ENCODE measurements around the gene BAG1. TPM values are rescaled to one million over a fixed set of nuclear protein-coding genes. Genes with fewer than 3 reads are reported as not detected.

Gene BAG1
- total and polyA plus RNA-seq, 7 donors: 125 to 371 (median 253) TPM

DNA sequence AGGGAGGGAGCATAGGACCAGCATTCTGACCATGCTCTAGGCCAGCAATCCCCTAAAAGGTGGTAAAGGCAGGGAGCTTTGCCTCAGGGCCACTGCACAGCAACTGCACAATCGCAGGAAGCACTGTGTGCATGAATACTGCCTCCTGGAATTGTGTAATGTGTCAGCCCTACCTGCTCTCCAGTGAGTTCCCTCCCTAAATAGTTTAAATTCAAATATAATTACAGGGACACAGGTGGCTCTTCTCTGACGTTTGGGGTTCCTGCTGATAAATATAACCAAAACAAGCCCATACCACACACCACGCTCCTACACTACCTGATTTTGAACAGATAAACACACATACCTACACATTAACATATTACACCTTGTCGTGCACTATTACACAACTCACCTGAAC is 9.0 kb downstream of the BAG1 start:
- Histone ChIP-seq H3K27ac (peak overlapping the region; percentile 47), H3K36me3 (ENCODE audit: insufficient read depth in 1 of 2, low read depth in 1 of 2) (peaks cover 33 to 95% of the 10 kb centered on the region in 2 donors), H3K27me3 (ENCODE audit: insufficient read depth in 3 of 3, low read length in 2 of 3) (no peaks in the 10 kb centered on the region), H3K4me1 (peaks cover 24% of the 10 kb centered on the region), H3K4me3 (no peak overlapping the region), H3K9me3 (no peaks in the 10 kb centered on the region)
- no peak for ATAC-seq
- no peak for DNase-seq
- intact Hi-C loops (cut with DNase I): no loop called here
- TF ChIP-seq, protein P1, sequence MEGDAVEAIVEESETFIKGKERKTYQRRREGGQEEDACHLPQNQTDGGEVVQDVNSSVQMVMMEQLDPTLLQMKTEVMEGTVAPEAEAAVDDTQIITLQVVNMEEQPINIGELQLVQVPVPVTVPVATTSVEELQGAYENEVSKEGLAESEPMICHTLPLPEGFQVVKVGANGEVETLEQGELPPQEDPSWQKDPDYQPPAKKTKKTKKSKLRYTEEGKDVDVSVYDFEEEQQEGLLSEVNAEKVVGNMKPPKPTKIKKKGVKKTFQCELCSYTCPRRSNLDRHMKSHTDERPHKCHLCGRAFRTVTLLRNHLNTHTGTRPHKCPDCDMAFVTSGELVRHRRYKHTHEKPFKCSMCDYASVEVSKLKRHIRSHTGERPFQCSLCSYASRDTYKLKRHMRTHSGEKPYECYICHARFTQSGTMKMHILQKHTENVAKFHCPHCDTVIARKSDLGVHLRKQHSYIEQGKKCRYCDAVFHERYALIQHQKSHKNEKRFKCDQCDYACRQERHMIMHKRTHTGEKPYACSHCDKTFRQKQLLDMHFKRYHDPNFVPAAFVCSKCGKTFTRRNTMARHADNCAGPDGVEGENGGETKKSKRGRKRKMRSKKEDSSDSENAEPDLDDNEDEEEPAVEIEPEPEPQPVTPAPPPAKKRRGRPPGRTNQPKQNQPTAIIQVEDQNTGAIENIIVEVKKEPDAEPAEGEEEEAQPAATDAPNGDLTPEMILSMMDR (IDR thresholded peaks at IDR 0.05): no peak
- 82 to 89% (median 89%) methylated on average over 4 of the region's 4 CpGs for WGBS, 3 donors

DNA sequence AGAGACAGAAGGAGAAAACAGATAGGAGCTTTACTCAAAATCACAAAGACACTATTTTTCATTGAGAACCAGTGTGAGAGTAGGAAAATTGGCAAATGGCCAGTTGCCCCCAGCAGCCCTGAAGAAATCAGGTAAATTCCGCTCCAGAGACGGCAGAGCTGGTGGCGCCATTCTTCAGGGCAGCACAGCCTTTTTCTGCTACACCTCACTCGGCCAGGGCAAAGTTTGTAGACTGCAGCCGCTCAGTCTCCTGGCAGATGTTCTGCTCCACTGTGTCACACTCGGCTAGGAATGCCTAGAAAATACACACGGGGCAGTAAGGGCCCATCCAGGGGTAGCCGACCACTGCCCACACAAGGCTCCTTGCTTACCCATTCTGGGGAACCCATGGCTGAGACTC is 9.5 kb downstream of the BAG1 start:
- 91 to 93% (median 91%) methylated on average over 8 of the region's 8 CpGs for WGBS, 3 donors
- peaks cover 35 to 91% of the 10 kb centered on the region in 2 donors for H3K36me3 ChIP-seq (ENCODE audit: insufficient read depth in 1 of 2, low read depth in 1 of 2)
- intact Hi-C loops (cut with DNase I): no loop called here
- no peaks in the 10 kb centered on the region for H3K27me3 ChIP-seq (ENCODE audit: insufficient read depth in 3 of 3, low read length in 2 of 3)
- H3K4me3 ChIP-seq: no peak overlapping the region
- TF ChIP-seq, protein P1 (IDR thresholded peaks at IDR 0.05): no peak
- no peak for ATAC-seq
- no peak for DNase-seq
- no peaks in the 10 kb centered on the region for H3K9me3 ChIP-seq
- H3K27ac ChIP-seq: no peak overlapping the region
- peaks cover 24% of the 10 kb centered on the region for H3K4me1 ChIP-seq

DNA sequence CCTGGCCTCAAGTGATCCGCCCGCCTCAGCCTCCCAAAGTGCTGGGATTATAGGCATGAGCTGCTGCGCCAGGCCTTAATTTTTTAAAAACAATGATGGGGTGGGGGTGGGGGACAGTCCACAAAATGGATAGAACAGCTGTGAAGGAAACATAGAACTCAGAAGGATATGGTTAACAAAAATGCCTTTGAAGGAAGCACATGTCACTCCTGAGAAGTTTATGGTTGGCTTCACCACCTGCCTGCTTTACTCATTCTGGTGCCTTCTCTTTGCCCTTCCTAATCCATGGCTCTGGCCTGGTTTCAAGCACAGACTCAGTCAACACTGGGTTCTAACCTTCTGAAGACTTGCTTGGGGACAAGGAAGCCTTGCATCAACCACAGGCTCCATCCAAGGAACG is 10.3 kb downstream of the BAG1 start:
- H3K27me3 ChIP-seq (ENCODE audit: insufficient read depth in 3 of 3, low read length in 2 of 3): no peaks in the 10 kb centered on the region
- peaks cover 35 to 83% of the 10 kb centered on the region in 2 donors for H3K36me3 ChIP-seq (ENCODE audit: insufficient read depth in 1 of 2, low read depth in 1 of 2)
- peaks cover 24% of the 10 kb centered on the region for H3K4me1 ChIP-seq
- no peaks in the 10 kb centered on the region for H3K9me3 ChIP-seq
- intact Hi-C loops (cut with DNase I): no loop called here
- DNase-seq: no peak
- 92 to 100% (median 96%) methylated on average over 4 of the region's 4 CpGs for WGBS, 3 donors
- TF ChIP-seq, protein P1 (IDR thresholded peaks at IDR 0.05): no peak
- H3K27ac ChIP-seq: no peak overlapping the region
- ATAC-seq: no peak
- H3K4me3 ChIP-seq: no peak overlapping the region

DNA sequence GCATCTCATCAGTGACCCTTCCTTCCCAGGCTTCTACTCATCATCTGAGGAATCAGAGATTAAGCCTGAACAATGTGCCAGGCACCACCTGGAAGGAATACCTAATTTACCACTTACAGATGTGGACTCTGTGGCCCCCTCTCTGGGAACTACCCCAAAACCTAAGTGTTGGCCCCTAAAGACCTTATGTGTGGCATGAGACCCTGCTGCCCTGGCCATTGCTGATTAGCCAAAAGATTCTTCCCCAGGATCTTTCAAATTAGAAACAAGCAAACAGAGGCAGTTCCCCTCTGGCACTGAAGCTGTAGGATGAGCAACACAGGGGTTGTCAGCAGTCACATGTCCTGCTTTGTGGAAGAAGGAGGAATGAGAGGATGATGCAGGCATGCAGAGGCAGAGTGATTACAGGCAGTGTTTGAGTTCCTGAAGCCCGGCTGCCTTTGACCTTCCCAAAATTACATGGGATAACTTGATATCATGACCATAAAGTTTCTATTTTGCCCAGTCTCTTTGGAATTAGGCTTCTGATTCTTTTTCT is 14.0 kb downstream of the BAG1 start:
- Histone ChIP-seq H3K27ac (no peak overlapping the region), H3K9me3 (no peaks in the 10 kb centered on the region), H3K36me3 (ENCODE audit: insufficient read depth in 1 of 2, low read depth in 1 of 2) (peaks cover 20 to 54% of the 10 kb centered on the region in 2 donors), H3K4me1 (no peaks in the 10 kb centered on the region), H3K4me3 (no peak overlapping the region), H3K27me3 (ENCODE audit: insufficient read depth in 3 of 3, low read length in 2 of 3) (no peaks in the 10 kb centered on the region)
- TF ChIP-seq, protein P1 (IDR thresholded peaks at IDR 0.05): no peak
- intact Hi-C loops (cut with DNase I): no loop called here
- WGBS, 3 donors: 30 to 61% (median 50%) methylated on average over 1 of the region's 1 CpG
- DNase-seq (no peak), ATAC-seq (peak; percentile 35 to 57 (median 45))

DNA sequence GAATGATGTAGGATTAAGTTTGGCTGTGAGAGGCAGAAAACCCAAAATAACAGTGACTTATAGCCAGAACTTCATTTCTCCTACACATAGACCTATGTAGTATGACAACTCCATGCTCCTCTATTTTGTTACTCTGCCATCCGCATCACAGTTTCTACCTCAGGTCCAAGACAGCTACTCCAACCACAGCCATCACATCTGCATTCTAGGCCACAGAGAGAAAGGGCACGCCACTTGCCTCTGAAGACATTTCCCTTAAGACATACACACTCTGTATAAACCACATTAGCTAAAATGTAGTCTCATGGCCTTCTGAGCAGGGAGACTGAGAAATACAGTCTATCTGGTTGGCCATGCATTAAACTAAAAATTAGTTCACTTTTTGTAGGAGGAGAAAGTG is 14.5 kb downstream of the BAG1 start:
- no peak for ATAC-seq
- H3K4me3 ChIP-seq: no peak overlapping the region
- H3K27me3 ChIP-seq (ENCODE audit: insufficient read depth in 3 of 3, low read length in 2 of 3): no peaks in the 10 kb centered on the region
- intact Hi-C loops (cut with DNase I): no loop called here
- H3K9me3 ChIP-seq: no peaks in the 10 kb centered on the region
- no peak overlapping the region for H3K27ac ChIP-seq
- DNase-seq: no peak
- TF ChIP-seq, protein P1 (IDR thresholded peaks at IDR 0.05): no peak
- peaks cover 15 to 49% of the 10 kb centered on the region in 2 donors for H3K36me3 ChIP-seq (ENCODE audit: insufficient read depth in 1 of 2, low read depth in 1 of 2)
- WGBS, 3 donors: 92 to 100% (median 98%) methylated on average over 2 of the region's 2 CpGs
- no peaks in the 10 kb centered on the region for H3K4me1 ChIP-seq

Data from psoas muscle (tissue), 8 donors.